Epithelial cell of esophagus (primary cell): ENCODE data around the gene GNS.

ENCODE experiments used
- DNase-seq: peaks from one replicate; pipeline ENCODE4 v3.0.0; 2010; ENCODE audit warnings: low read depth
- H3K4me3 ChIP-seq: 2 replicates; pipeline ENCODE4 v1.5.1; 2011; ENCODE audit warnings: mild to moderate bottlenecking, low read length, control low read depth
- CTCF ChIP-seq: IDR thresholded peaks from 2 replicates; pipeline ENCODE4 v1.5.1; 2011; ENCODE audit warnings: low read depth, mild to moderate bottlenecking, low read length, control low read depth, inconsistent platforms; ENCODE audit not compliant: insufficient read depth; ENCODE audit errors: missing control alignments

GNS gene

GRCh38 chr12:64756376-64756775 lies 2.8 kb downstream of the GNS start:
- no peak for DNase-seq
- H3K4me3 ChIP-seq: no peak overlapping the region
- TF ChIP-seq CTCF: no peak

GRCh38 chr12:64753427-64753826 lies 5.8 kb downstream of the GNS start:
- no peak for DNase-seq
- H3K4me3 ChIP-seq: no peak overlapping the region
- TF ChIP-seq CTCF: no peak

GRCh38 chr12:64752833-64753238 lies 6.4 kb downstream of the GNS start:
- no peak for TF ChIP-seq CTCF
- H3K4me3 ChIP-seq: no peak overlapping the region
- DNase-seq: no peak

- no peak for DNase-seq
- no peak for TF ChIP-seq CTCF
Observed at GRCh38 chr12:64752032-64752431, 7.2 kb downstream of the GNS start.

GRCh38 chr12:64749461-64750200 lies 9.6 kb downstream of the GNS start:
- no peak overlapping the region for H3K4me3 ChIP-seq
- DNase-seq: no peak
- TF ChIP-seq CTCF: no peak

More at GRCh38 chr12:64752032-64752431, 7.2 kb downstream of the GNS start:
- no peak overlapping the region for H3K4me3 ChIP-seq

GRCh38 chr12:64747695-64748094 lies 11.5 kb downstream of the GNS start:
- TF ChIP-seq CTCF: no peak
- no peak for DNase-seq
- H3K4me3 ChIP-seq: no peak overlapping the region

GRCh38 chr12:64746663-64747062 lies 12.5 kb downstream of the GNS start:
- TF ChIP-seq CTCF: no peak
- no peak overlapping the region for H3K4me3 ChIP-seq
- peak; percentile 35 for DNase-seq
